Measurements from ENCODE around the gene ZNF471. TPM values are rescaled to one million over a fixed set of nuclear protein-coding genes. Genes with fewer than 3 reads are reported as not detected.

Gene ZNF471
- total and polyA plus RNA-seq, 10 of the 15 experiments (the other 5 are each of a cell fraction or from before 2014, with no cell fraction given) = 0.03 TPM; not detected in 9

GRCh38 chr19:56476651-56477428, 30.8 kb upstream of the ZNF471 start, which contains the start of gene ZNF667 (continued):
- TF ChIP-seq SREBF1 (IDR thresholded peaks at IDR 0.05; ENCODE audit: low read length) (no peak), JUND (IDR thresholded peaks at IDR 0.05; ENCODE audit: low read depth, low read length) (no peak), CUX1 (IDR thresholded peaks at IDR 0.05; ENCODE audit: insufficient replicate concordance, low read depth, low read length) (no peak), PKNOX1 (IDR thresholded peaks at IDR 0.05) (no peak), JUNB (IDR thresholded peaks at IDR 0.05) (no peak), NBN (IDR thresholded peaks at IDR 0.05) (no peak), KDM1A (IDR thresholded peaks at IDR 0.05; ENCODE audit: borderline replicate concordance) (no peak), CHD4 (IDR thresholded peaks at IDR 0.05) (no peak)
- TF ChIP-seq, protein P1, sequence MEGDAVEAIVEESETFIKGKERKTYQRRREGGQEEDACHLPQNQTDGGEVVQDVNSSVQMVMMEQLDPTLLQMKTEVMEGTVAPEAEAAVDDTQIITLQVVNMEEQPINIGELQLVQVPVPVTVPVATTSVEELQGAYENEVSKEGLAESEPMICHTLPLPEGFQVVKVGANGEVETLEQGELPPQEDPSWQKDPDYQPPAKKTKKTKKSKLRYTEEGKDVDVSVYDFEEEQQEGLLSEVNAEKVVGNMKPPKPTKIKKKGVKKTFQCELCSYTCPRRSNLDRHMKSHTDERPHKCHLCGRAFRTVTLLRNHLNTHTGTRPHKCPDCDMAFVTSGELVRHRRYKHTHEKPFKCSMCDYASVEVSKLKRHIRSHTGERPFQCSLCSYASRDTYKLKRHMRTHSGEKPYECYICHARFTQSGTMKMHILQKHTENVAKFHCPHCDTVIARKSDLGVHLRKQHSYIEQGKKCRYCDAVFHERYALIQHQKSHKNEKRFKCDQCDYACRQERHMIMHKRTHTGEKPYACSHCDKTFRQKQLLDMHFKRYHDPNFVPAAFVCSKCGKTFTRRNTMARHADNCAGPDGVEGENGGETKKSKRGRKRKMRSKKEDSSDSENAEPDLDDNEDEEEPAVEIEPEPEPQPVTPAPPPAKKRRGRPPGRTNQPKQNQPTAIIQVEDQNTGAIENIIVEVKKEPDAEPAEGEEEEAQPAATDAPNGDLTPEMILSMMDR (IDR thresholded peaks at IDR 0.05 in 2 of 3, conservative IDR thresholded peaks at IDR 0.05 in 1 of 3; ENCODE audit: control insufficient read depth in 2 of 3, extremely low read depth in 1 of 3, insufficient read depth in 1 of 3, low read depth in 3 of 3, low read length in 3 of 3) = no peak
- TF ChIP-seq, protein P2, sequence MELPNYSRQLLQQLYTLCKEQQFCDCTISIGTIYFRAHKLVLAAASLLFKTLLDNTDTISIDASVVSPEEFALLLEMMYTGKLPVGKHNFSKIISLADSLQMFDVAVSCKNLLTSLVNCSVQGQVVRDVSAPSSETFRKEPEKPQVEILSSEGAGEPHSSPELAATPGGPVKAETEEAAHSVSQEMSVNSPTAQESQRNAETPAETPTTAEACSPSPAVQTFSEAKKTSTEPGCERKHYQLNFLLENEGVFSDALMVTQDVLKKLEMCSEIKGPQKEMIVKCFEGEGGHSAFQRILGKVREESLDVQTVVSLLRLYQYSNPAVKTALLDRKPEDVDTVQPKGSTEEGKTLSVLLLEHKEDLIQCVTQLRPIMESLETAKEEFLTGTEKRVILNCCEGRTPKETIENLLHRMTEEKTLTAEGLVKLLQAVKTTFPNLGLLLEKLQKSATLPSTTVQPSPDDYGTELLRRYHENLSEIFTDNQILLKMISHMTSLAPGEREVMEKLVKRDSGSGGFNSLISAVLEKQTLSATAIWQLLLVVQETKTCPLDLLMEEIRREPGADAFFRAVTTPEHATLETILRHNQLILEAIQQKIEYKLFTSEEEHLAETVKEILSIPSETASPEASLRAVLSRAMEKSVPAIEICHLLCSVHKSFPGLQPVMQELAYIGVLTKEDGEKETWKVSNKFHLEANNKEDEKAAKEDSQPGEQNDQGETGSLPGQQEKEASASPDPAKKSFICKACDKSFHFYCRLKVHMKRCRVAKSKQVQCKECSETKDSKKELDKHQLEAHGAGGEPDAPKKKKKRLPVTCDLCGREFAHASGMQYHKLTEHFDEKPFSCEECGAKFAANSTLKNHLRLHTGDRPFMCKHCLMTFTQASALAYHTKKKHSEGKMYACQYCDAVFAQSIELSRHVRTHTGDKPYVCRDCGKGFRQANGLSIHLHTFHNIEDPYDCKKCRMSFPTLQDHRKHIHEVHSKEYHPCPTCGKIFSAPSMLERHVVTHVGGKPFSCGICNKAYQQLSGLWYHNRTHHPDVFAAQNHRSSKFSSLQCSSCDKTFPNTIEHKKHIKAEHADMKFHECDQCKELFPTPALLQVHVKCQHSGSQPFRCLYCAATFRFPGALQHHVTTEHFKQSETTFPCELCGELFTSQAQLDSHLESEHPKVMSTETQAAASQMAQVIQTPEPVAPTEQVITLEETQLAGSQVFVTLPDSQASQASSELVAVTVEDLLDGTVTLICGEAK (IDR thresholded peaks at IDR 0.05; ENCODE audit: borderline replicate concordance) = no peak
- TF ChIP-seq, protein P3, sequence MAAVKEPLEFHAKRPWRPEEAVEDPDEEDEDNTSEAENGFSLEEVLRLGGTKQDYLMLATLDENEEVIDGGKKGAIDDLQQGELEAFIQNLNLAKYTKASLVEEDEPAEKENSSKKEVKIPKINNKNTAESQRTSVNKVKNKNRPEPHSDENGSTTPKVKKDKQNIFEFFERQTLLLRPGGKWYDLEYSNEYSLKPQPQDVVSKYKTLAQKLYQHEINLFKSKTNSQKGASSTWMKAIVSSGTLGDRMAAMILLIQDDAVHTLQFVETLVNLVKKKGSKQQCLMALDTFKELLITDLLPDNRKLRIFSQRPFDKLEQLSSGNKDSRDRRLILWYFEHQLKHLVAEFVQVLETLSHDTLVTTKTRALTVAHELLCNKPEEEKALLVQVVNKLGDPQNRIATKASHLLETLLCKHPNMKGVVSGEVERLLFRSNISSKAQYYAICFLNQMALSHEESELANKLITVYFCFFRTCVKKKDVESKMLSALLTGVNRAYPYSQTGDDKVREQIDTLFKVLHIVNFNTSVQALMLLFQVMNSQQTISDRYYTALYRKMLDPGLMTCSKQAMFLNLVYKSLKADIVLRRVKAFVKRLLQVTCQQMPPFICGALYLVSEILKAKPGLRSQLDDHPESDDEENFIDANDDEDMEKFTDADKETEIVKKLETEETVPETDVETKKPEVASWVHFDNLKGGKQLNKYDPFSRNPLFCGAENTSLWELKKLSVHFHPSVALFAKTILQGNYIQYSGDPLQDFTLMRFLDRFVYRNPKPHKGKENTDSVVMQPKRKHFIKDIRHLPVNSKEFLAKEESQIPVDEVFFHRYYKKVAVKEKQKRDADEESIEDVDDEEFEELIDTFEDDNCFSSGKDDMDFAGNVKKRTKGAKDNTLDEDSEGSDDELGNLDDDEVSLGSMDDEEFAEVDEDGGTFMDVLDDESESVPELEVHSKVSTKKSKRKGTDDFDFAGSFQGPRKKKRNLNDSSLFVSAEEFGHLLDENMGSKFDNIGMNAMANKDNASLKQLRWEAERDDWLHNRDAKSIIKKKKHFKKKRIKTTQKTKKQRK (IDR thresholded peaks at IDR 0.05; ENCODE audit: low read depth, low read length) = no peak
- TF ChIP-seq, protein P4, sequence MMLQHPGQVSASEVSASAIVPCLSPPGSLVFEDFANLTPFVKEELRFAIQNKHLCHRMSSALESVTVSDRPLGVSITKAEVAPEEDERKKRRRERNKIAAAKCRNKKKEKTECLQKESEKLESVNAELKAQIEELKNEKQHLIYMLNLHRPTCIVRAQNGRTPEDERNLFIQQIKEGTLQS (IDR thresholded peaks at IDR 0.05; ENCODE audit: borderline replicate concordance, extremely low read depth, low read depth, low read length) = no peak

Data from GM12878 (cell line).